A673 (cell line): ENCODE results near the gene PKN3.

ENCODE experiments used
- CTCF ChIP-seq: fragments of 300-800, 200-600 bp; sonication (generic); conservative IDR thresholded peaks from 2 replicates; pipeline ENCODE4 v1.5.1; 2017; ENCODE audit warnings: low read depth, mild to moderate bottlenecking, antibody characterized with exemption, low read length, moderate library complexity, mixed read lengths
- EZH2 ChIP-seq: fragments of 200-600 bp; sonication (generic); IDR thresholded peaks from 2 replicates; pipeline ENCODE4 v1.6.1; 2017; ENCODE audit warnings: borderline replicate concordance, low read depth, mild to moderate bottlenecking, mixed read lengths, antibody characterized with exemption, low read length; ENCODE audit not compliant: poor library complexity, severe bottlenecking

- TF ChIP-seq CTCF, result peak; percentile 93
- no peak for TF ChIP-seq EZH2
These were observed 31.0 kb downstream of the PKN3 start for GRCh38 chr9:128733256-128733655.
